SK-N-SH (cell line): ENCODE data around the gene REG3A.

Experiments
- EP300 ChIP-seq, 2 experiments: IDR thresholded peaks; 2 replicates each; pipeline versions ENCODE4 v1.4.0 to v1.6.1; 2012; ENCODE audit warnings: borderline replicate concordance in 1 of 2, low read depth in 1 of 2, low read length in 1 of 2
- GABPA ChIP-seq: IDR thresholded peaks from 2 replicates; pipeline ENCODE4 v1.4.0; 2012; ENCODE audit warnings: low read depth, mild to moderate bottlenecking
- NFIC ChIP-seq: IDR thresholded peaks from 2 replicates; pipeline ENCODE4 v1.4.0; 2012; ENCODE audit warnings: borderline replicate concordance
- RFX5 ChIP-seq: IDR thresholded peaks from 2 replicates; pipeline ENCODE4 v1.6.1; 2012; ENCODE audit warnings: mild to moderate bottlenecking, improper control_type of control experiment, low read length
- SIN3A ChIP-seq: IDR thresholded peaks from 2 replicates; pipeline ENCODE4 v1.6.1; 2012; ENCODE audit warnings: low read depth, mild to moderate bottlenecking, low read length, moderate library complexity, borderline replicate concordance
- TAF1 ChIP-seq: IDR thresholded peaks from 2 replicates; pipeline ENCODE4 v1.6.1; 2012; ENCODE audit warnings: low read depth, mild to moderate bottlenecking, low read length, moderate library complexity, borderline replicate concordance
- TF ChIP-seq, protein P1 (sequence below): IDR thresholded peaks from 2 replicates; pipeline ENCODE4 v1.4.0; 2012; ENCODE audit warnings: low read depth
- TF ChIP-seq, protein P2 (sequence below): fragments of 200-600 bp; sonication (generic); IDR thresholded peaks from 2 replicates; pipeline ENCODE4 v1.6.1; 2017; ENCODE audit warnings: antibody characterized with exemption, mild to moderate bottlenecking, moderate library complexity
- TF ChIP-seq, protein P3 (sequence below): IDR thresholded peaks from 2 replicates; pipeline ENCODE4; 2012
- TF ChIP-seq, protein P4 (sequence below): IDR thresholded peaks from 2 replicates; pipeline ENCODE4 v1.6.1; 2012; ENCODE audit warnings: mild to moderate bottlenecking, low read depth, low read length, moderate library complexity

DNA sequence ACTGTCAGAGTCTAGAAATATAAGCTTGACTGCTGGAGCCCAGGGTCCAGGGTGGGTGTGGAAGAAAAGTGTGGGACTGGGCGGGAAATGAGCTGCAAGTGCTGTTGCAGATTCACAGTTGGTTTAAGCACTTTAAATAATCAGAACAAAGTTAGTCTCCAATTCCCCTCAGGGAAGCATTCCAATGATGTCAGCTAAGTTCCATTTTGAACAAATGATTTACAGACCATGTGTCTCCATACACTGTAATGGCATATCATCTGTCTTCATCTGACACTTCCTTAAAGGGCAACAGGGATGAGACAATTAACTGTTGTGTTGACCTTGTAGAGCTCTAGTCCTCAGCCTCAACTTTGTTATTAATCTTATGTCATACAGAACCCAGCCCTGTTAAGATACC lies 31.5 kb upstream of the REG3A start:
- TF ChIP-seq, protein P1, sequence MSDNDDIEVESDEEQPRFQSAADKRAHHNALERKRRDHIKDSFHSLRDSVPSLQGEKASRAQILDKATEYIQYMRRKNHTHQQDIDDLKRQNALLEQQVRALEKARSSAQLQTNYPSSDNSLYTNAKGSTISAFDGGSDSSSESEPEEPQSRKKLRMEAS: no peak
- TF ChIP-seq, protein P2, sequence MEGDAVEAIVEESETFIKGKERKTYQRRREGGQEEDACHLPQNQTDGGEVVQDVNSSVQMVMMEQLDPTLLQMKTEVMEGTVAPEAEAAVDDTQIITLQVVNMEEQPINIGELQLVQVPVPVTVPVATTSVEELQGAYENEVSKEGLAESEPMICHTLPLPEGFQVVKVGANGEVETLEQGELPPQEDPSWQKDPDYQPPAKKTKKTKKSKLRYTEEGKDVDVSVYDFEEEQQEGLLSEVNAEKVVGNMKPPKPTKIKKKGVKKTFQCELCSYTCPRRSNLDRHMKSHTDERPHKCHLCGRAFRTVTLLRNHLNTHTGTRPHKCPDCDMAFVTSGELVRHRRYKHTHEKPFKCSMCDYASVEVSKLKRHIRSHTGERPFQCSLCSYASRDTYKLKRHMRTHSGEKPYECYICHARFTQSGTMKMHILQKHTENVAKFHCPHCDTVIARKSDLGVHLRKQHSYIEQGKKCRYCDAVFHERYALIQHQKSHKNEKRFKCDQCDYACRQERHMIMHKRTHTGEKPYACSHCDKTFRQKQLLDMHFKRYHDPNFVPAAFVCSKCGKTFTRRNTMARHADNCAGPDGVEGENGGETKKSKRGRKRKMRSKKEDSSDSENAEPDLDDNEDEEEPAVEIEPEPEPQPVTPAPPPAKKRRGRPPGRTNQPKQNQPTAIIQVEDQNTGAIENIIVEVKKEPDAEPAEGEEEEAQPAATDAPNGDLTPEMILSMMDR: no peak
- TF ChIP-seq EP300 (IDR thresholded peaks at IDR 0.05; ENCODE audit: borderline replicate concordance in 1 of 2, low read depth in 1 of 2, low read length in 1 of 2) (no peak), GABPA (no peak), TAF1 (no peak), SIN3A (no peak), RFX5 (no peak), NFIC (no peak)
- TF ChIP-seq, protein P3, sequence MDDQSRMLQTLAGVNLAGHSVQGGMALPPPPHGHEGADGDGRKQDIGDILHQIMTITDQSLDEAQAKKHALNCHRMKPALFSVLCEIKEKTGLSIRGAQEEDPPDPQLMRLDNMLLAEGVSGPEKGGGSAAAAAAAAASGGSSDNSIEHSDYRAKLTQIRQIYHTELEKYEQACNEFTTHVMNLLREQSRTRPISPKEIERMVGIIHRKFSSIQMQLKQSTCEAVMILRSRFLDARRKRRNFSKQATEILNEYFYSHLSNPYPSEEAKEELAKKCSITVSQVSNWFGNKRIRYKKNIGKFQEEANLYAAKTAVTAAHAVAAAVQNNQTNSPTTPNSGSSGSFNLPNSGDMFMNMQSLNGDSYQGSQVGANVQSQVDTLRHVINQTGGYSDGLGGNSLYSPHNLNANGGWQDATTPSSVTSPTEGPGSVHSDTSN: no peak
- TF ChIP-seq, protein P4, sequence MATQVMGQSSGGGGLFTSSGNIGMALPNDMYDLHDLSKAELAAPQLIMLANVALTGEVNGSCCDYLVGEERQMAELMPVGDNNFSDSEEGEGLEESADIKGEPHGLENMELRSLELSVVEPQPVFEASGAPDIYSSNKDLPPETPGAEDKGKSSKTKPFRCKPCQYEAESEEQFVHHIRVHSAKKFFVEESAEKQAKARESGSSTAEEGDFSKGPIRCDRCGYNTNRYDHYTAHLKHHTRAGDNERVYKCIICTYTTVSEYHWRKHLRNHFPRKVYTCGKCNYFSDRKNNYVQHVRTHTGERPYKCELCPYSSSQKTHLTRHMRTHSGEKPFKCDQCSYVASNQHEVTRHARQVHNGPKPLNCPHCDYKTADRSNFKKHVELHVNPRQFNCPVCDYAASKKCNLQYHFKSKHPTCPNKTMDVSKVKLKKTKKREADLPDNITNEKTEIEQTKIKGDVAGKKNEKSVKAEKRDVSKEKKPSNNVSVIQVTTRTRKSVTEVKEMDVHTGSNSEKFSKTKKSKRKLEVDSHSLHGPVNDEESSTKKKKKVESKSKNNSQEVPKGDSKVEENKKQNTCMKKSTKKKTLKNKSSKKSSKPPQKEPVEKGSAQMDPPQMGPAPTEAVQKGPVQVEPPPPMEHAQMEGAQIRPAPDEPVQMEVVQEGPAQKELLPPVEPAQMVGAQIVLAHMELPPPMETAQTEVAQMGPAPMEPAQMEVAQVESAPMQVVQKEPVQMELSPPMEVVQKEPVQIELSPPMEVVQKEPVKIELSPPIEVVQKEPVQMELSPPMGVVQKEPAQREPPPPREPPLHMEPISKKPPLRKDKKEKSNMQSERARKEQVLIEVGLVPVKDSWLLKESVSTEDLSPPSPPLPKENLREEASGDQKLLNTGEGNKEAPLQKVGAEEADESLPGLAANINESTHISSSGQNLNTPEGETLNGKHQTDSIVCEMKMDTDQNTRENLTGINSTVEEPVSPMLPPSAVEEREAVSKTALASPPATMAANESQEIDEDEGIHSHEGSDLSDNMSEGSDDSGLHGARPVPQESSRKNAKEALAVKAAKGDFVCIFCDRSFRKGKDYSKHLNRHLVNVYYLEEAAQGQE: no peak
